Liver (tissue), 1 donor: ENCODE results near the gene ACLY.

Source experiments
- TAF1 ChIP-seq: conservative IDR thresholded peaks from 2 replicates; pipeline ENCODE4 v1.6.1; 2016; ENCODE audit warnings: antibody characterized with exemption, mild to moderate bottlenecking
- TF ChIP-seq, protein P1 (sequence below): IDR thresholded peaks from 2 replicates; pipeline ENCODE4 v1.6.1; 2016; ENCODE audit warnings: antibody characterized with exemption
- donor health status: healthy.

DNA sequence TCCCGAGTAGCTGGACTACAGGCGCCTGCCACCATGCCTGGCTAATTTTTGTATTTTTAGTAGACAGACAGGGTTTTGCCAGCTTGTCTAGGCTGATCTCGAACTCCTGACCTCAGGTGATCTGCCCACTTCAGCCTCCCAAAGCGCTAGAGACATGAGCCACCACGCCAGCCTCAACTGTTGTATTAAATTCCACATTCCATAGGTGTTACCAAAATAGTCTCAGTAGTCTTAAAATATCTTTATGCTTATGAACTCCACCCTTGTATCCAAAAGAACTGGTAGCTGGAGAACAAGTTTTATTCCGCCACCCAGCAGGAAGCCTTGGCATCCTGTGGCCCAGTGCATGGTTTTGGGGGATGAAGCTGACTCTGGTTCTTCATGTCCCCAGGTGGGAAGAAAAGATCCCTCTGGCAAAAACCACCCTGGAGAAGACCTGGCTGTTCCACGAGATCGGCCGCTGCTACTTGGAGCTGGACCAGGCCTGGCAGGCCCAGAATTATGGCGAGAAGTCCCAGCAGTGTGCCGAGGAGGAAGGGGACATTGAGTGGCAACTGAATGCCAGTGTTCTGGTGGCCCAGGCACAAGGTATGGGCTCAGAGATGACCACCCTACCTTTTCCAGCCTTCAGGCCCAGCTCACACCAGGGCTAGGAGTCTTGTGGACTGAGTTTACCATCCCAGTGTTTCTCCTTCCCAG lies 30.2 kb upstream of the ACLY start:
- TF ChIP-seq, protein P1, sequence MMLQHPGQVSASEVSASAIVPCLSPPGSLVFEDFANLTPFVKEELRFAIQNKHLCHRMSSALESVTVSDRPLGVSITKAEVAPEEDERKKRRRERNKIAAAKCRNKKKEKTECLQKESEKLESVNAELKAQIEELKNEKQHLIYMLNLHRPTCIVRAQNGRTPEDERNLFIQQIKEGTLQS = no peak
- TF ChIP-seq TAF1 = no peak
